ENCODE measurements around the gene PTPN12.

PTPN12 gene

DNA sequence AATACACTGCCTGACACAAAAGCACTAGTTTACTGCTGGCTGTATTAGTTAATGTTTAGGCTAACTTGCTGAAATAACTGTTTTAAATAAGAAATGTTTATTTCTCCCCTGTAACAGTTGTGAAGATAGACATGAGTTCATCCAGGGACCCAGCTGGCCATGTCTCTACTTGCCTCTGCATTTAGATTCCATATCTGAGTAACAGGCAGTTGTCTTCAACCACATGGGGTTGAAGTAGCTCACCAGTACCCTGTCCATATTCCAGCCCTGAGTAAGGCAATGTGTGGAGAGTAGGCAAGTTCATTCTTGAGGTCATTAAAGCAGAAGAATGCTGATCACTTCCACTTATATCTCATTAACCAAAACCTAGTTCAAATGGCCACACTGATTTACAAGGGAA, 128.1 kb downstream of the PTPN12 start:
- no peak for DNase-seq

DNA sequence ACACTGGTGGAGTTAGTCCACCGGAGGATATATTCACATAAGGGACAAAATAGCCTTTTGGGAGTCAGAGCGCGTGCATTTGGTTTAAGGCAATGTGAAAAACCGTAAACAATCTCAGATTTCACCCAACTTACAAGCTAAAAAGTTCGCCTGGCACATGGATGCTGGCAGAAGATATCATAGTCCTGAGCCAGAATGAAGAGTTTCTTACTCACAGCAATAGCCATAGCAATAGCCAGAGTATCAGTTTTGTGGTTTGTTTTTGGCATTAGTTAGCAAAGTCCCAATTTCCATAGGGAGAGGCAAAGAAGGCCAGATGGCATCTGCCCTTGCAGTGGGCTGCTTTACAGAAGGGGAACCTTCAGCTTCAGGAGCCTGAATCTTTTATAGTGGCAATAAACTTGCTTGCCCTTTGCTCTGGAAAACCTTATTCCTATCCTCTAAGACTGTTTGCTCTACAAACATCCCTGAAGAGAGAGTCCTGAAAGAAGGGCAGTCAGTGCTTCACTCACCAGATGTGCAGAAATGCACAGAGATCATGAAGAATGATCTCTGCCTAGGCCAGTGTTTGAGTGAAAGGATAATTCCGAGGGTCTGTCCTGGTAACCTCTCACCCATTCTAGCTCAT, 130.5 kb downstream of the PTPN12 start:
- DNase-seq: no peak

DNA sequence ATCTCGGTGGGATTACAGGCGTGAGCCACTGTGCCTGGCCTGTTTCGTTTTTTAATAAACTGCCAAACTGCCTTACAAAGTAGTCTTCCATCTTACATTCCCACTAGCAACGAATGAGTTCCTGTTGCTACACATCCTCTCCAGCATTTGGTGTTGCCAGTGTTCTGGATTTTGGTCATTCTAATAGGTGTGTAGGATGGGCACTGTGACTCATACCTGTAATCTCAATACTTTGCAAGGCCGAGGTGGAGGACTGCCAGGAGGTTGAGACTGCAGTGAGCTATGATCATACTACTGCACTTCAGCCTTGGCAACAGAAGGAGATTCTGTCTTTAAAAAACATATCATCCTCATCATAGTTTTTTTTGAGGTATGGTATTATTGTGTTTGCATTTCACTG, 137.8 kb downstream of the PTPN12 start:
- DNase-seq: peak in 1 of 5 donors; percentile 16

DNA sequence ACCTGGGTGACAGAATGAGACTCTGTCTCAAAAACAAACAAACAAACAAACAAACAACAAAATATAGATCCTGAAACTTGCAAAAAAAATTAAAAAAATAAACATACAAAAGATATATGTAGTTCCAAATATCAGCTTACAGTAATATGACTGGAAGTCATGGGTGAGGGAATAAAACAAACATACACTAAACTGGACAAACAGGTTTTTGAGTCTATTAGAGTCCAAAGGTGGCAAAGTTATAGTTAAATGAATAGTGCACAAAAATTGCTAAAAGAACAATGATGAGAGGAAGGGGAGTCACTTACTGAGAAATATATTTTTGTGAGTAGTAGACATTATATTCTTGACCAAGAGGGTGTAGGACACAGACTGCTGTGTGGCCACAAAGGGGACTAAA, 142.5 kb downstream of the PTPN12 start:
- DNase-seq: no peak

DNA sequence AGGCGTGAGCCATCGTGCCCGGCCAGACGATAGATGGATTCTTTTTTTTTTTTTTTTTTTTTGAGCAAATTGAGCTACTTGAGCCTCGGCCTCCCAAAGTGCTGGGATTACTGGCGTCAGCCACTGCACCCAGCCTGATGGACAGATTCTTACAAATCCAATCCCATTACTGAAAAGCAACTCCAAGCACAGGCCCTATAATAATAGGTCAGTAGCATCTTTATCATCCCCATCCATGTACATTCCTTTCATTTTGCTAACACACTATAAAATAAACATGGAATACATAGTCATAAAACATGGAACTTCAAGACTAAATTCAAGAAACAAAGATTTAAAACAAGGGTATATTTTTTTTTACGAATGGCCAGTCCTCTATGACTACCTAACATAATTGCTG, 143.2 kb downstream of the PTPN12 start:
- no peak for DNase-seq

DNA sequence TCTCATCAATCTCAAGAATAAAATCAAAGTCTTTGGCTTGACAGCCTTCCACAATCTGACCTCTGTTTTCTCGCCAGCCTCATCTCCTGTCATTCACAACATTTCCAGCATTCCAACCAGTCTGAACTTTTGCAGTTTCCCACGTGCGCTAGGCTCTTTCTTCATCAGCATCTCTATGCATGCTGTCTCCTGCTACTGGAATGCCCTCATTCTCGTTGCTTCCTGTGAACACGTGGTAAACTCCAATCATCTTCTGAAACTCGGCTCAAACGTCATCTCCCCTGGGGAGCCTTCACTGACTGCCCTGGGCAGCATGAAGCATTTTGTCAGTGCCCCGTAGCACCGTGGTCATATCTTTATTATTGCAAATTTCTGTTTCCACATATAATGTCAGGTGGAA, 146.9 kb downstream of the PTPN12 start:
- DNase-seq: no peak

DNA sequence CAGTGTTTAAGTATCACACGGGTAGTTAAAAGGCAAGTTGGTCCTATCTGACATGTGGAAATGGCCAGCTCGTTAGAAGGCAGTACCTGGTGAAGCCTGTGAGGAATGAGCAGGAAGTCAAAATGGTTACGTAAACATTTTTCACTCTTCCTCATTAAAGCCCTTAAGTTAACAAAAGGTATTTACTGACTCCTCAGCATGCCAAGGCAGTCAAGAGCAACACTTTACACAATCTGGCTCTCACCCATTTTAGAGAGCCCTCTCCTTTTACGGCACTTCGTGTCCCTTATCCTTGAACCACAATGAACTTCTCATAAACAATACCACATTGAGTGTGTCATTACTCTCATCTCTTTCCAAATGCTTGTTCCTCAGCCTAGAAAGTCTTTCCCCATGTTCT, 148.1 kb downstream of the PTPN12 start:
- DNase-seq: no peak

DNA sequence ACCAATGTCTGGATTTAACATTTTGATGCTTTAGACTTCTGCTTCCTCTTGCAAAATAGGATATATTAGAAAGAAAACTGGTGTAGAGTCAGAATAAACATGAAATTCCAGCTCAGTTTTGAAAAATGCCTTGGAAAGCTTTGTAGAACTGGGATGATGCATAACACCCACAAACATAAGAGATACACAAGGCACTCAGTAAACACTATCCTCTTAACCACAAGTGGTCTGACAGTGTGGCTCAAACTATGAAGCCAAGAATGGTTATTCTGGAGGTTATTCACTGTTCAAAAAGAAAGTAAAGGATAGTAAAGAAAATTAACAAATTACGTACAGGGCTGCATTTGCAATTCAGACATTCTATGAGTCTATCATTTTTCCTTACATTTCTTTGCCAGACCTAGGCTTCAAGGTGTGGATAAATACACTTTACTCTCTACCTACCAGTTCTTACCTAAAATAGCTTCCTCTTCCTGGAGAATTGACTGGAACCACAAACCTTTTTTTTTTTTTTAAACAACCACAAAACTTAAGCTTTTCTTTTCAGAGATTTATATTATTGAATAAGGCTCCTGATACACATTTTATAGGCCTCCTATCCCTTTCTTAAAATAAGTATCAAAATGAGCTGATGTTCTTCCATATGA, 150.1 kb downstream of the PTPN12 start:
- no peak for DNase-seq

DNA sequence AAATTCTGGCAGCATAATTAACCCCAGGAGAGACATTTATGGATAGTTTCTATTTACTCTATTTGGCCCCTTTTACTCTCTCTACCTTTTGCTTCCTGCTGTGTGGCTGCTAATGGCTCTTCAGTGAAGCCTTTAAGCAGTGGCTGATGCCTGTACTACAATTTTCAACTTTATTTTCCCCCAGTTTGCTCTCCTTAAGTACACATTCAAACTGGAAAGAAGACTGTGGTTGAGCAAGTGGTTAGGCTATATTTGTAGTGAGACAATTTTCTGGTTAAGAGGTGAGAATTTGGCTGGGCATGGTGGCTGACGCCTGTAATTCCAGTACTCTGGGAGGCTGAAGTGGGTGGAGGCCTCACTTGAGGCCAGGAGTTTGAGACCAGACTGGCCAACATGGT, 150.7 kb downstream of the PTPN12 start:
- peak in 1 of 5 donors; percentile 32 for DNase-seq

All from T-helper 1 cell (primary cell).